Astrocyte of the cerebellum (primary cell): Measurements from ENCODE around the gene MRPL51.

Experiments
- DNase-seq: peaks from one replicate; pipeline ENCODE4 v3.0.0-alpha.2; 2011; ENCODE audit warnings: low read depth
- H3K4me3 ChIP-seq: 2 replicates; pipeline ENCODE4 v1.5.1; 2011; ENCODE audit warnings: mild to moderate bottlenecking, low read depth, low read length, moderate library complexity
- in situ Hi-C: cut with HindIII; loops from 2 replicates; pipeline ENCODE4 v1.10.0; 2017; ENCODE audit warnings: low sequenced_read_pairs
- TF ChIP-seq, protein P1 (sequence below): IDR thresholded peaks from 2 replicates; pipeline ENCODE4 v1.5.1; 2012; ENCODE audit warnings: low read length, low read depth, moderate library complexity, mild to moderate bottlenecking; ENCODE audit errors: missing control alignments

MRPL51 gene

DNA sequence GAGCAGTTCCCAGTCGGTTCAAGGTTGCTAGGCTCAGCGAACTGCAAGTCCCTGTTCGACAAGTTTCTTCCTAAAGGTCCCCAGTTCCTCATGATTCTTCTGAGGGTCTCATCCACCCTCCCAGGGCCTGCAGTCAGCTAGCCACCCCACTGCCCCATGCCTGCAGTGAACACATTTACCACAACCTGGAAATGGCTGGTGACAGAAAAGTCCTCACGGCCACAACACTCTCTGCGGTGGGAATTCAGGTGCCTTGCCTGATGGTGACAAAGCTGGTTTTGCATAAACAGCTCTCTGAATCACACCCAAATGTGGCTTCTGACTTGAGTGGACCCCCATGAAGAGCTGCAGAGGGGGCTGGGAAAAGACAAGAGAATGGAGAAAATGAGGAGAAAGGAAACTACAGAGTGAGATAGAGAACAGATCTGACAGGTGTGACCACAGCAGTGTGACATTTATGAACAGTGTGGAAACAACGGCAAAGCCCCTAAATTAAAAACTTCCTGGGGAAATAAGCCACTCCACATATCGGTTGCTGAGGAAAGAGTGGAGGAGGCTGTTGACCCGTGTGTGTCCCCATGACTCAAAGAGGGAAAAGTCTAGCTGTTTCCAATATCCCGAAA, 49.6 kb downstream of the MRPL51 start:
- TF ChIP-seq, protein P1, sequence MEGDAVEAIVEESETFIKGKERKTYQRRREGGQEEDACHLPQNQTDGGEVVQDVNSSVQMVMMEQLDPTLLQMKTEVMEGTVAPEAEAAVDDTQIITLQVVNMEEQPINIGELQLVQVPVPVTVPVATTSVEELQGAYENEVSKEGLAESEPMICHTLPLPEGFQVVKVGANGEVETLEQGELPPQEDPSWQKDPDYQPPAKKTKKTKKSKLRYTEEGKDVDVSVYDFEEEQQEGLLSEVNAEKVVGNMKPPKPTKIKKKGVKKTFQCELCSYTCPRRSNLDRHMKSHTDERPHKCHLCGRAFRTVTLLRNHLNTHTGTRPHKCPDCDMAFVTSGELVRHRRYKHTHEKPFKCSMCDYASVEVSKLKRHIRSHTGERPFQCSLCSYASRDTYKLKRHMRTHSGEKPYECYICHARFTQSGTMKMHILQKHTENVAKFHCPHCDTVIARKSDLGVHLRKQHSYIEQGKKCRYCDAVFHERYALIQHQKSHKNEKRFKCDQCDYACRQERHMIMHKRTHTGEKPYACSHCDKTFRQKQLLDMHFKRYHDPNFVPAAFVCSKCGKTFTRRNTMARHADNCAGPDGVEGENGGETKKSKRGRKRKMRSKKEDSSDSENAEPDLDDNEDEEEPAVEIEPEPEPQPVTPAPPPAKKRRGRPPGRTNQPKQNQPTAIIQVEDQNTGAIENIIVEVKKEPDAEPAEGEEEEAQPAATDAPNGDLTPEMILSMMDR, result no peak
- H3K4me3 ChIP-seq, result no peak overlapping the region
- in situ Hi-C loops, result no loop called here
- no peak for DNase-seq

DNA sequence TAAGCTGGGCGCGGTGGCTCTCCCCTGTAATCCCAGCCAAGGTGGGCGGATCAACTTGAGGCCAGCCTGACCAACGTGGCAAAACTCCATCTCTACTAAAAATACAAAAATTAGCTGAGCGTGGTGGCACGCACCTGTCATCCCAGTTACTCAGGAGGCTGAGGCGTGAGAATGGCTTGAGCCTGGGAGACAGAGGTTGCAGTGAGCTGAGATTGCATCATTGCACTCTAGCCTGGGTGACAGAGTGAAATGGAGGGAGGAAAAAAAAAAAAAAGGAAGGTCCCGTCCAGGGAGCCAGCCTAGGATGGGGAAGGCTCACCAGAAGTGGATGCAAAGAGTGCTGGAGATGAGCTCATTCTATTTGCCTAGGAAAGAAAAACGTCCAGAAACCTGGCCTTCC, 50.2 kb downstream of the MRPL51 start:
- H3K4me3 ChIP-seq, result no peak overlapping the region
- TF ChIP-seq, protein P1, result no peak
- in situ Hi-C loops, result no loop called here
- no peak for DNase-seq
